Right lobe of liver (tissue), 6 donors: ENCODE results near the gene POU4F3. TPM values are rescaled to one million over a fixed set of nuclear protein-coding genes. Genes with fewer than 3 reads are reported as not detected.

Experiments
- ATAC-seq, 4 donors: fragments of 200-7000 bp; cut with Tn5 transposase; one replicate each; pipeline ENCODE4 v1.9.1; 2020; ENCODE audit warnings: mild to moderate bottlenecking in 4 of 4, moderate library complexity in 4 of 4
- DNase-seq, 3 donors: peaks; one replicate each; pipeline ENCODE4 v3.0.0-alpha.2; 2020
- H3K27ac ChIP-seq, 3 donors: fragments of 200-600 bp; one replicate each; pipeline ENCODE4 v1.8.0; 2022
- H3K27me3 ChIP-seq, 2 donors: fragments of 200-600 bp; one replicate each; pipeline ENCODE4 v1.8.0; 2022
- H3K36me3 ChIP-seq, 4 donors: fragments of 200-600 bp; sonication (generic) in 1 of 4; one replicate each; pipeline versions ENCODE4 v1.5.1 to v1.8.0; 2017 to 2022; ENCODE audit warnings: control low read depth in 1 of 4
- H3K4me1 ChIP-seq, 4 donors: fragments of 200-600 bp; sonication (generic) in 1 of 4; one replicate each; pipeline versions ENCODE4 v1.5.1 to v1.8.0; 2017 to 2022; ENCODE audit warnings: control low read depth in 1 of 4
- H3K4me3 ChIP-seq, 3 donors: fragments of 200-600 bp; one replicate each; pipeline ENCODE4 v1.8.0; 2022
- H3K9me3 ChIP-seq, 4 donors: fragments of 200-600 bp; sonication (generic) in 1 of 4; one replicate each; pipeline versions ENCODE4 v1.5.1 to v1.8.0; 2017 to 2022; ENCODE audit warnings: control low read depth in 1 of 4
- CTCF ChIP-seq, 4 donors: fragments of 200-600 bp in 3 of 4; fragments of 450-650 bp in 1 of 4; IDR thresholded peaks; one replicate each; pipeline versions ENCODE4 v1.5.1 to v1.8.0; 2016 to 2022; ENCODE audit warnings: antibody characterized with exemption in 4 of 4, mild to moderate bottlenecking in 2 of 4
- POLR2A ChIP-seq: fragments of 450-650 bp; IDR thresholded peaks from one replicate; pipeline ENCODE4 v1.6.1; 2017; ENCODE audit warnings: antibody characterized with exemption, mild to moderate bottlenecking
- WGBS: methylation state at CpG from one replicate; pipeline ENCODE4 v1.1.6; 2018; ENCODE audit warnings: low coverage, low lambda C conversion rate; ENCODE audit not compliant: insufficient coverage; ENCODE audit errors: missing lambda C conversion rate; 5-methylcytosine and 5-hydroxymethylcytosine counted together
- intact Hi-C, 2 donors: fragments of 100-400 bp; cut with DNase I; formaldehyde crosslinking; loops; one replicate each; pipeline versions ENCODE4 v1.11.2 to v1.14.1; 2022
- total RNA-seq, 6 experiments: library from RNA; depleted of rRNA in 2 of 6; stranded (reverse); fragments of >200 nt in 2 of 6; fragmentation: NEBNext Ultra II Directional in 3 of 6; extraction: Animal tissue kit (Norgen Biotek cat#: 25700) in 3 of 6; gene quantifications; one replicate each; pipeline versions ENCODE4 v1.1.0 to v1.2.4, GENCODE V29; 2016 to 2023
- donor health status: DM: no; HTN: yes; CAD: no.
- donor health status: DM: no; HTN: no; CAD: no.
- donor health status: DM: no; HTN: no; CAD: no.
- donor health status: DM: no; HTN: yes; CAD: no.
- donor health status: DM: no; HTN: yes; CAD: no.

The POU4F3 gene
- total RNA-seq, 6 experiments from 2014 or later: 0.31 TPM; not detected in 5

GRCh38 chr5:146342882-146343865 lies 4.5 kb downstream of the POU4F3 start:
- DNase-seq (no peak), ATAC-seq (no peak)
- intact Hi-C loops: no loop called here
- TF ChIP-seq CTCF (IDR thresholded peaks at IDR 0.05): no peak
- TF ChIP-seq POLR2A: no peak
- H3K4me1 ChIP-seq: peaks cover 0 to 11% (median 0%) of the 10 kb centered on the region in 4 donors
- peaks cover 8 to 32% of the 10 kb centered on the region in 2 donors for H3K27me3 ChIP-seq
- no peak overlapping the region for H3K27ac ChIP-seq
- no peaks in the 10 kb centered on the region for H3K9me3 ChIP-seq
- no peaks in the 10 kb centered on the region for H3K36me3 ChIP-seq
- WGBS: 4% methylated on average over 30 of the region's 46 CpGs
- H3K4me3 ChIP-seq: no peak overlapping the region

DNA sequence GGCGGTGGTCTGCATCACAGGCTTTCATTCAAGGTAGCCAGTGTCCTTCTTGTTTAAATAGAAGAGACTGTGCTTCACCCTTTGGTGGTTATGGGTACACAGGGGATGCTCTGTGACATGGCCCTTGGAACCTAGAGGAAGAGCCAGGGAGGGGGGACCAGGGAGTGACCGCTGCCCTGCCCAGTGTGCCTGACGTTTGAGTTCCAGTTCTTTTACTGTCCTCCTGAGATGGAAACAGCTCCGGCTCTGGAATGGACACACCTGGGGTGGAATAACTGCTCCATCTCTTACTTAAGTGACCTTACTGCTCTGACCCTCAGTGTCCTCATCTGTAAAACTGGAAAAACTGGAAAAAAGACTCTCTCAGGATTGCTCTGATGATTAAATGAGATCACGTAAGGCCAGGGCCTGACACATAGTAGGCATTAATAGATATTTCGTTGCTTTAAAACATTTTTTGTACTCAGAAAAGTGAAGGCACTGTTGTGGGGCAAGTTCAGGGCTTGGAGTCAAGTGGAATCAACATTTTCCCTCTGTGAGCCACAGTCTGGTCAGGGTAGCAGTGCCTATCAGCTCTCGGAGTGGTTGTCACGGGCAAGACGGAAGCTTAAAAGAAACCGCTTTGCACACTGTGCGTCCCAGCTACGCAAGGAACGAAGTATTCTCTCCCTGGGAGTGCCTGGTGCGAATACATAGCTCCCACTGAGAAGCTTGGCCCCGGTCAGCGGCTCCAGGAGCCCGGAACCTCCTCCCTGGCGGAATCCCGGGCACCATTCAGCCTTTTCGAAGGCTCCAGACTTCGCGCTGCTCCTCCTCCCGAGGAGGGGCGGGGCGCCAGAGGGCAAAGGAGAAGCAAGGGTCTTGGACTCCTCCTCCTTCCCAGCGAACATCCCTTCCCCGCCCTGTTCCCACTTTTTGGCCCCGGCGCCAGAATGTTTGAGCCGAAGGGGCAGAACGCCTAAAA lies 5.8 kb downstream of the POU4F3 start:
- Histone ChIP-seq H3K4me1 (peaks cover 0 to 11% (median 0%) of the 10 kb centered on the region in 4 donors), H3K36me3 (no peaks in the 10 kb centered on the region), H3K27ac (no peak overlapping the region), H3K9me3 (no peaks in the 10 kb centered on the region), H3K4me3 (no peak overlapping the region), H3K27me3 (peaks cover 8 to 32% of the 10 kb centered on the region in 2 donors)
- ATAC-seq: peak in 1 of 4 donors; percentile 14
- DNase-seq: no peak
- intact Hi-C loops: no loop called here
- no peak for TF ChIP-seq POLR2A
- 8% methylated on average over 20 of the region's 31 CpGs for WGBS

GRCh38 chr5:146345240-146345577 lies 6.6 kb downstream of the POU4F3 start:
- Histone ChIP-seq H3K27me3 (peaks cover 8 to 27% of the 10 kb centered on the region in 2 donors), H3K9me3 (no peaks in the 10 kb centered on the region), H3K36me3 (no peaks in the 10 kb centered on the region), H3K4me3 (no peak overlapping the region), H3K4me1 (peaks cover 0 to 6% (median 0%) of the 10 kb centered on the region in 4 donors), H3K27ac (no peak overlapping the region)
- intact Hi-C loops: no loop called here
- WGBS: 5% methylated on average over 12 of the region's 12 CpGs
- no peak for DNase-seq
- no peak for ATAC-seq
- no peak for TF ChIP-seq POLR2A
- no peak for TF ChIP-seq CTCF (IDR thresholded peaks at IDR 0.05)

- H3K4me3 ChIP-seq: no peak overlapping the region
- TF ChIP-seq CTCF (IDR thresholded peaks at IDR 0.05): no peak
- TF ChIP-seq POLR2A: no peak
- 4% methylated on average over 32 of the region's 76 CpGs for WGBS
- H3K27me3 ChIP-seq: peaks cover 7 to 21% of the 10 kb centered on the region in 2 donors
- H3K27ac ChIP-seq: no peak overlapping the region
- peaks cover 0 to 4% (median 0%) of the 10 kb centered on the region in 4 donors for H3K4me1 ChIP-seq
- peak in 1 of 4 donors; percentile 20 for ATAC-seq
- no peak for DNase-seq
- H3K9me3 ChIP-seq: no peaks in the 10 kb centered on the region
- intact Hi-C loops: no loop called here
- no peaks in the 10 kb centered on the region for H3K36me3 ChIP-seq
Measured at GRCh38 chr5:146345578-146346366, 7.1 kb downstream of the POU4F3 start.
